Keratinocyte (primary cell): ENCODE data around the gene GRB10.

ENCODE experiments used
- EZH2 ChIP-seq: IDR thresholded peaks from one replicate; pipeline ENCODE4 v1.6.1; 2012; ENCODE audit warnings: inconsistent platforms, mild to moderate bottlenecking, low read length, moderate library complexity
- TF ChIP-seq, protein P1 (sequence below), 3 experiments: IDR thresholded peaks in 1 of 3; conservative IDR thresholded peaks in 1 of 3; optimal IDR thresholded peaks in 1 of 3; 2 replicates in 2 of 3; 3 replicates in 1 of 3; pipeline versions ENCODE3 to v1.5.1; 2011; ENCODE audit warnings: low read length in 3 of 3, mild to moderate bottlenecking in 3 of 3, moderate library complexity in 2 of 3, control low read depth in 1 of 3, inconsistent platforms in 1 of 3; ENCODE audit not compliant: insufficient read depth in 2 of 3; ENCODE audit errors: extremely low read depth in 1 of 3

GRCh38 chr7:50567715-50568261 lies 214.9 kb downstream of the GRB10 start:
- TF ChIP-seq, protein P1, sequence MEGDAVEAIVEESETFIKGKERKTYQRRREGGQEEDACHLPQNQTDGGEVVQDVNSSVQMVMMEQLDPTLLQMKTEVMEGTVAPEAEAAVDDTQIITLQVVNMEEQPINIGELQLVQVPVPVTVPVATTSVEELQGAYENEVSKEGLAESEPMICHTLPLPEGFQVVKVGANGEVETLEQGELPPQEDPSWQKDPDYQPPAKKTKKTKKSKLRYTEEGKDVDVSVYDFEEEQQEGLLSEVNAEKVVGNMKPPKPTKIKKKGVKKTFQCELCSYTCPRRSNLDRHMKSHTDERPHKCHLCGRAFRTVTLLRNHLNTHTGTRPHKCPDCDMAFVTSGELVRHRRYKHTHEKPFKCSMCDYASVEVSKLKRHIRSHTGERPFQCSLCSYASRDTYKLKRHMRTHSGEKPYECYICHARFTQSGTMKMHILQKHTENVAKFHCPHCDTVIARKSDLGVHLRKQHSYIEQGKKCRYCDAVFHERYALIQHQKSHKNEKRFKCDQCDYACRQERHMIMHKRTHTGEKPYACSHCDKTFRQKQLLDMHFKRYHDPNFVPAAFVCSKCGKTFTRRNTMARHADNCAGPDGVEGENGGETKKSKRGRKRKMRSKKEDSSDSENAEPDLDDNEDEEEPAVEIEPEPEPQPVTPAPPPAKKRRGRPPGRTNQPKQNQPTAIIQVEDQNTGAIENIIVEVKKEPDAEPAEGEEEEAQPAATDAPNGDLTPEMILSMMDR (optimal IDR thresholded peaks at IDR 0.05 in 1 of 3, IDR thresholded peaks at IDR 0.05 in 1 of 3, conservative IDR thresholded peaks at IDR 0.05 in 1 of 3; ENCODE audit: extremely low read depth in 1 of 3, insufficient read depth in 2 of 3, low read length in 3 of 3), result no peak
- no peak for TF ChIP-seq EZH2
